NCI-H187 (cell line): ENCODE results near the gene CD163L1.
A peak's percentile ranks its signal among the peaks of the same experiment; 100 is the strongest.
"Not testable (repeated sequence)": the region's sequence is repeated elsewhere in the genome, so short reads cannot be mapped to it uniquely, and the experiment has no call there.

Source experiments
- DNase-seq, 2 experiments: peaks; one replicate each; lab custom pipeline; 2025; lab: John Stamatoyannopoulos, UW

The CD163L1 gene

DNA sequence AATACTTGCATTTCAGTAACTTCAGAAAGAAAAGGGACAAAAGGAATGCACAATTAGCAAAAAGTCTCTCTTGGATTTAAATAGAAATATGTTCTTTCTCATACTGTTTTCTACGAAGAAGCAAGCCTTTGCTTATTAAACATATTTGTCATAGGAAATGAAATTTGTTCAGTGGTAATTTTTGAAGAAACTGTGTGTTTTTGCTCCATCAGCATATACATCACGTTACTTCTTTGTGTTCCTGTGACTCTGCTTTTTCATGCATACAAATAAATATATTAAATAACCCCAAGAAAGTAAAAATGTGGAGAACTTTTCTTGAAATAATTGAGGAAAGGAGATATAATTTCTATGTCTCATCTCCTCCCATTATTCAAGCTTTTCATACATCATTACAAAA is 39.7 kb downstream of the CD163L1 start:
- DNase-seq, result no peak

DNA sequence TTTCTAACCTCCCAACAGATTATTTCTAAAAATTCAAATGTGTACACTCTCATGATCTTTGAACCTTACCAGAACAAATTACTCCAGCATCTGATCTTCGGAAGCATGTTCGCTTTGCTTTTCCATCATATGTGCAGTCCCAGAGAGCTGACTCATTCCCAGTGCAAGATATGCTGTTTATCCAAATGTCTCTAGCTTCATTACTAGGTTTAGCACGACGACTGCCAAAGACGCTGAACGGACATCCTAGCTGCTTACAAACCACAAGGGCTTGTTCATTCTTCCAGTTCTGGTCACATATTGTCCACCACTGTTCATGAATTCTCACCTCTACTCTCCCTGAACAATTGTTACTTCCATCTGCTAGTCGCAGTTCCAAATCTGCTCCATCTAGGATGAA is 40.5 kb downstream of the CD163L1 start:
- no peak for DNase-seq

DNA sequence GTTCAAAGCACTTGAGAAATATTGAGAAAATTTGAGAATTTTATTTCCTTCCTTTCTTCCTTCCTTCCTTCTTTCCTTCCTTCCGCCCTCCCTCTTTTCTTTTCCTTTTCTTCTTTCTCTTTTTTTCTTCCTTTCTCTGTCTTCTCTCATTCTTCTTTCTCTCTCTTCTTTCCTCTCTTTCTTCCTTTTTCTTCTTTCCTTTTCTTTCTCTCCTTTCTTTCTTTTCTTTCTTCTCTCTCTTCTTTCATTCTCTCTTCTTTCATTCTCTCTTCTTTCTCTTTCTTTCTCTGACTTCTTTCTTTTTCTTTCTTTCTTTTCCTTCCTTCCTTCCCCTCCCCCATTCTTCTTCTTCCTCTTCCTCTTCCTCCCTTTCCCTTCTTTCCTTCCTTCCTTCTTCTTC is 44.9 kb downstream of the CD163L1 start:
- no peak for DNase-seq

DNA sequence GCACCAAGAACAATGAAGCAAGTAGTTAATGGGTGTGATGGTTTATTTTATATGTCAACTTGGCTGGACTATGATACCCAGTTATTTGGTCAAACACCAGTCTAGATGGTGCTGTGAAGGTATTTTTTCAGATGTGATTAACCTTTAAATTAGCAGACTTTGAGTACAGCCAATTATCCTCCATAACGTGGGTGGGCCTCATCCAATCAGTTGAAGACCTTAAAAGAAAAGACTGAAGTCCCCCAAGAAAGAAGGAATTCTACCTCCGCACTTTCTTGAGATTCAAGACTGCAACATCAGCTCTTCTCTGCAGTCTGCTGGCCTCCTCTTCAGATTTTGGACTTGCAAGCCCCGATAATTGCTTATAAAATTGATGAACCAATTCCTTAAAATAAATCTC is 47.5 kb downstream of the CD163L1 start:
- no peak for DNase-seq

DNA sequence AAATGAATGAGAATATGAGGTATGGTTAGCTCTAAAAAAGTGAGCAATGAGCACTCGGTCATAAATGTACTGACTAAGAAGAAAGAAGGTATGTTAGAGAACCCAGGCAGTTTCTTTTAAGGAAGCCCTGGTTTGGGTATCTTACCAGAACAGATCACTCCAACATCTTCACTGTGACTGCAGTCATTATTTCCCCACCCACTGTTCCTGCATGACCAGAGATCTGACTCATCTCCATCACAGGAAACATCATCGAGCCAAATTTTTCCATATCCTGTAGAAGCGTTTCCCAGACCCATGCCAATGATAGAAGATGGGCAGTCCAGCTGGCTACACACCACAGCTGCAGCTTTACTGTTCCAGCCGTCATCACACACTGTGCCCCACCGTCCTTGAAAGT is 48.0 kb downstream of the CD163L1 start:
- DNase-seq, result no peak

DNA sequence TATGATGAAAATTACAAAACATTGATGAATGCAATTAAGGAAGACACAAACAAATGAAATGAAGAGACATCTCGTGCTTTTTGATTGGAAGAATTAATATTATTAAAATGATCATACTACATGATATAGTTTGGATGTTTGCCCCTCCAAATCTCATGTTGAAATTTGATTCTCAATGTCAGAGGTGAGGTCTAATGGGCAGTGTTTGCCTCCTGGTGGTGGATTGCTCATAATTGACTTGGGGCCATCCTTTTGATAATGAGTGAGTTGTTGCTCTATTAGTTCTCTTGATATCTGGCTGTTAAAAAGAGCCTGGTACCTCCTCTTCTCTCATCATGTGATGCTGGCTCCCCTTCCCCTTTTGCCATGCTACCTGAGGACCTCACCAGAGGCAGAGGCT is 56.7 kb downstream of the CD163L1 start:
- no peak for DNase-seq

DNA sequence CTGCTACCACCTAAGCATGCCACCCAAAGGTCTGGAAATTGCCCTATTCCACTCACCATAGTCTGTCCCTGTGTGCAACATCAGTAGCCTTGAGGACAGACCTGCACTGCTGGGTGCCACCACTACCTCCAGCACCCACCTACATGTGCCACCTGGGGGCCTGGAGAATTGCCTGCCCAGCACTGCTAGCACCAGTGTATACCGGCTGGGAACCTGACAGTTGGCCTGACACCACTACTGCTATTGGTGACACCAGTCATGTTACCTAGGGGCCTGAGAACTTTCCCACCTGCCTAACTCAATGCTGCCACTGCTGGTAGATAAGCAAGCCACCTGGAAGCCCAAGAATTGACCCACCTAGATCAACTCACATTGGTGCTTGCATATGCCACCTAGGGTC is 60.8 kb downstream of the CD163L1 start:
- DNase-seq, result no peak

DNA sequence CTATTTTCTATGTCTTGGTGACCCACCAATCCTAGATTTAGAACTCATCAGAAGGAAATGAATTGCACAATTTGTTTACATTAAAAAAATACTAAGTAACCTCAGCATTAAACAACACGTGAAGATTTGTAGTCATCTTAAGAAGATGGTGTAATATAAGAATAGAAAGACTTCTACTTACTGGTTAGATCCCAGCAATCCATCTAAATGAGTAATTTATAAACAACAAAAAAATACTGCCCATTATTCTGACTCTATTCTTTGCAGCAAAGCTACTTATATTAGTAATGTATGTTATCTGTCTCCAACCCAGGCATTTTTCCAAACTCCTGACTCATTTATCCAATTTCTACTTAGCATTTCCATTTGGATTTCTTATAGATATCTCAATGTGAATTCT is 67.8 kb downstream of the CD163L1 start:
- DNase-seq, result no peak

DNA sequence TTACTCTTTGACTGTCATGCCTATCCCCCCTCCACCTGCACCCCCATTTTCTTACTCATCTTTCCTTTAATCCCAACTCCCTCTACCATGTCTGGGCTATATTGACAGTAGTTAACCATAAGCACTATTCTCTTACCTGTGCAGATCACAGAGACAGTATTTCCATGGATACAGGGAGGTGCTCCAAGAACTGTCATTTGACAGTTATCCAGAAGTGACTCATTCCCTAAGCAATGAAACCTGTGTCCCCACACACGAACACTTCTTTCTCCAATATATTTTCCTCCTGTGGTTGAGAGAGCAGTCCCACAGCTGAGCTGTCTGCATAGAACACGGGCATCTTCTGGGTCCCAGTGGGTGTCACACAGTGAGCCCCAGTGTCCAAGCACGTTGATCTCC is 68.8 kb downstream of the CD163L1 start:
- no peak for DNase-seq

DNA sequence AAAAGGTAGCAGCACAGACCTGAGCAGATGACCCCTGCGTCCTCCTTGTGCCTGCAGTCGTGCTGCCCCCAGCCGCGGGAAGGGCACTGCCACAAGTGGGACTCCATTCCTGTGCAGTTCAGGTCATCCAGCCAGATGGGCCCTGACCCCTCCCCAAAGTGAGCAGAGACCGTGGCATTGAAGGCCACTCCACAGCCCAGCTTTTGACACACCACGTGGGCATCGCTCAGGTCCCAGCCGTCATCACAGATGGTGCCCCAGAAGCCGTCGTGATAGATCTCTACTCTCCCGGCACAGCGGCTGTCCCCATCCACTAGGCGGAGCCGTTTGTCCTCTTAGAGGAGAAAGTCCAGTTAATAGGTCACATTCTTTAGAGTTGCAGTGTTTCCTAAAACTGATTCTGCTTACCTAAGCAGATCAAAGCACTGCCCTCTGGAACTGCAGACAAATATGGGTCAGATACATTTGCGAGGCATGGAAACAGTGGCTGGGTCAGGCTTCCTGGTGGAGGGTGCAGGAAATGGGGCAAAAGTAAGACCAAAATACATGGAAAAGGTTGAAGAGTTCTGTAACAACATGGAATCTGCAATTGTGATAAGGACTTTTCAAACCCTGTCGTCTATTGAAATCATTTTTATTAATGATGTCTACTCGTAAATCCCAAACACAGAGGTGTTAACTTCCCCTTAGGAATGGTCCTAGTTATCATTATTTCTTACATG is 69.4 kb downstream of the CD163L1 start:
- DNase-seq, result peak in 1 of 2 experiments; percentile 2

DNA sequence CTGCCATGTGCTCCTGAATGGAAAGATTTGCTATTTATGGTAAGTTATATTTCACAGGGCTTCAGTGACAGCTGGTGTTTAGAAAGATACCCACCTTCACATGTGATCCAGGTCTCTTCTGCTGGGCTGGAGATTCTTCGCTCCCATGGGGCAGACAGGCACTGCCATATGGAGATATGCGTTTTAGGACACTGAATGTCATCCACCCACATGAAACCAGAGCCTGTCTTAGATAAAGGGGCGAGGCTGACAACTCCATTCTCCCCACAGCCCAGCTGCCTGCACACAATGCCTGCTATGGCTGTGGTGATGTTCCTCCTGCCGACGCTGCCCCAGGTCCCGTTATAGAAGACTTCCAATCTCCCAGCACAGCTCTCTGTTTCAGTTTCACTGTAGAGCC is 70.7 kb downstream of the CD163L1 start:
- DNase-seq, result no peak

DNA sequence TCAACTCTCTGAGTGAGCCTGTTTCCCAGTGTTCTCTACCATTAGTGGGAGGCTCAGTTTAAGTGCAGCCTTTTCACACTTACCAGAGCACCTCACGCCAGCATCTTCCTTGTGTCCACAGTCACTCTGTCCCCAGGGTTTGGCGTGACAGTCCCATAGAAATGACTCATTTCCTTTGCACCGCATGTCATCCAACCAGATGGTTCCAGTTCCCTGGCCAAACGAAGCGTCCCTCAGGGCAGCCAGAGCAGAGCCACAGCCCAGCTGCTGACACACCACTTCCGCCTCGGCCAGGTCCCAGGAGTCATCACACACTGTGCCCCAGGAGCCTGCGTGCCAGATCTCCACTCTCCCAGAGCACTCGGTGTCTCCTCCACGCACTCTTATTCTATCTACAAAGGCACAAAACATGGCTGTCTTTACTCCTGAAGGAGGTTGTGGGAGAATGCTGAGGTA is 74.7 kb downstream of the CD163L1 start:
- no peak for DNase-seq

DNA sequence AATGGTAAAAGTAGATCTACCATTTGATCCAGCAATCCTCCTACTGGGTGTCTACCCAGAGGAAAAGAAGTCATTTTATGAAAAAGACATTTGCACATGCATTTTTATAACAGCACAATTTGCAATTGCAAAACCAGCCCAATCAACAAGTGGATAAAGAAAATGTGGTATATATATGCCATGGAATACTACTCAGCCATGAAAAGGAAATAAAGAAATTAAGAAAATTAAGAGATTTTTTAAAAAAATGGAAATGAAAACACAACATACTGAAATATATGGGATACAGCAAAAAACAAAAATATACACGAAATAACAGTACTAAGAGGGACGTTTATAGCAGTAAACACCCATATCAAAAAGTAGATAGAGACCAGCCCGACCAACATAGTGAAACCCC is 81.2 kb downstream of the CD163L1 start:
- no peak for DNase-seq

DNA sequence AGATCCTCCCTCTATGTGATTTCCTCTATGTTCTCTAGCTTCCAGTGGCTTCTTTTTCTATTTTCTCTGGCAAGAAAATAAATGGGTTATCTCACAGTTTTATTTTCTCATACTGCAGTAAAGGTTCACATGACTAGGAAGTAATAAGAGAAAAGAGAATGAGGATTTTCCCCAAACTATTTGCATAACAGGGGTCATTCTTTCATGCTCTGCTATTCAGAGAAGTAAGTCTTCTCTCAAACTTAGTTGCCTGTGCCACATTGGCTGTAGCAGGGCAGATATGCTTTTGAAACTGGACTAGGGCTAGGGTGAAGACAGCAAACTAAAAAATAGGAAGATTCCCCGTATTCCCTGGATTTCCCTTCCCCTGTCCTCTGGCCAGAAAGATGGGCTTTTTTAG is 82.7 kb downstream of the CD163L1 start:
- no peak for DNase-seq

DNA sequence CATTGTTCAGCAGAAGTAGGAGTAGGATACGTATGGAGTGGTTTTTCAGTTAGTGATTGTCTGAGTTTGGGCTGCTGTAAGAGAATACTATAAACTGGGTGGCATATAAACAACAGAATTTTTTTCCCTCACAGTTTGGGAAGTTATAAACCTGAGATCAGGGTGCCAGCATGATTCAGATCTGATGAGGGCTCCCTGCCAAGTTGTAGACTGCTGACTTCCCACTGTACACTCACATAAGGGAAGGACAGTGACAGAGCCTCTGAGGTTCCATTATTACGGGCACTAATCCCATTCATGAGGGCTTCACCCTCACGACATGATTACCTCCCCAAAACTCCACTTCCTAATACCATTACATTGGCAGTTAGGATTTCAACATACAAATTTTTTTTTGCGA is 89.4 kb downstream of the CD163L1 start:
- DNase-seq, result no peak

DNA sequence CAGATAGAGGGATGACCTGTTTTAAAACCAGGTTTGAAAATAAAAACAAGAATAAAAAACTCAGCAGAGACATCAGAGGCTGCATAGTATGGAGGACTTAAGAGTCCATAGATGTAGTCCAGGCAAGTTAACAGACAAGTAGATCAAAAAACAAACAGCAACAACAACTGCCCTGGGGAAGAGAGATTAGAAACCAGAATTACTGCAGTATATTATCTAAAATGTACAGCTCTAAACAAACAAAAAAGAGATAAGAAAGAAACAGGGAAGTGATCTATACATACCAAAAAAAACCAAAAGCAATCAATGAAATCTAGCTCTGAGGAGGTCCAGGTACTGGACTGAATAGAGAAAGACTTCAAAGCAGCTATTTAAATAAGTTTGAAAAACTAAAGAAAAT is 91.3 kb downstream of the CD163L1 start:
- DNase-seq, result no peak

DNA sequence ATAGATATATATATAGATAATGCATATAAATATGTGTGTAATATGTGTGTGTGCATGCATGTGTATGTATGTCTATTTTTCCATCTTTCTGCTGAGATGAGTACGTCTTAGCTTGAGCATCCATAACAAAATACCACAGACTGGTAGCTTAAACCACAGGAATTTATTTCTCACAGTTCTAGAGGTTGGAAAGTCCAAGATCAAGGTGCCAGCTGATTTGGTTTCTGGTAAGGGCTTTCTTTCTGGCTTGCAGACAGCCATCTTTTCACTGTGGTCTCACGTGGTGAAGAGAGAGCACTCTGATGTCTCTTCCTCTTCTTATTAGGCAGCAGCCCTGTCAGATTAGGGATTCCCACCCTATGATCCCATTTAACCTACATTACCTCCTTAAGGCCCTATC is 92.8 kb downstream of the CD163L1 start:
- DNase-seq, result no peak

DNA sequence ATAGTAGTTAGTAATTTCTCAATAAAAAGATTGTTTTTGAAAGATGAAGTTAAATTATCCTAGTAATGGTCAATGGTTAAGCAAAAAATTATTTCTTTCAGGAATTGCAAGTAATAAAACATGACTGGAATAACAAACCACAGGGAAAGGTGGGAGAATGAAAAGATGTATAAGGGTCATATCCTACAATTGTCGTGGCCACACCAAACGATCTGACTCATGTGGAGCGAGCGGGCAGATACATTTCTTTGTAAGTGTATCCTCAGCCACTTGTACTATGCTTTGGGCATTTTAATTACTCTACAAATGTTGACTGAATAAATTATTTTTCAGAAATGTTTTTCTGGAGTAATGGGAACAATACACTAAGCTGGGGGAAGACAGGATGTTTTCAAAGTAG is 94.5 kb downstream of the CD163L1 start:
- DNase-seq, result no peak

DNA sequence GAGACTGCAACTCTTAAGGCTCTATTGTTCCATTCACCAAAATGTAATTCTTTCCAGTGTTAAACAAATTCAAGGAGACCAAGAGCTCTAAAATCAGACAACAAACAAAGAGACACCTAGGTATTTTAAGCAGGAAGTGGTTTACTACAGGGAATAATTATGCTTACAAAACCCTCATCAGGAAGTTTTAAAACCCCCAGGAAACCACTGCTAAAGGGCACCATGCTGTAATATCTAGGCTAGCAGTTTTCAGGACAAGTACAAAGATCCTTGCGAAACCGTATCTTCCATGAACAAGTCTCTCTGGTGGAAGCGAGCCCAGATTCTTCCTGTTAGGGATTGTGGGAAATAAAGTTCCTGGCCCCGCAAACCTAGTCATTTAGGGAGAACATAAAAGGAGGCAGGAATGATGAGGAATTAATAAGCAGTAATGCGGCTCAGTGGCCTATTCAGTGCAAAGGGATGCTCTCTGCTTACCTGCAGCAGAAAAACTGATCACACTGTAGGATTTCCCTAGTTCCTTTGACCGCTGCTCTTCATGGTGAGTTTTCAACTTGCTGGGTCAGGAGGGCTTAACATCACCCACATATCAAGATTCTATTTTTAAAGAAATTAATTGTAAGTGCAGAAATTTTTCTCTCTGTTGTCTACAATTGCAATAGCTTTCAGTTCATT is 97.3 kb downstream of the CD163L1 start:
- DNase-seq, result no peak

DNA sequence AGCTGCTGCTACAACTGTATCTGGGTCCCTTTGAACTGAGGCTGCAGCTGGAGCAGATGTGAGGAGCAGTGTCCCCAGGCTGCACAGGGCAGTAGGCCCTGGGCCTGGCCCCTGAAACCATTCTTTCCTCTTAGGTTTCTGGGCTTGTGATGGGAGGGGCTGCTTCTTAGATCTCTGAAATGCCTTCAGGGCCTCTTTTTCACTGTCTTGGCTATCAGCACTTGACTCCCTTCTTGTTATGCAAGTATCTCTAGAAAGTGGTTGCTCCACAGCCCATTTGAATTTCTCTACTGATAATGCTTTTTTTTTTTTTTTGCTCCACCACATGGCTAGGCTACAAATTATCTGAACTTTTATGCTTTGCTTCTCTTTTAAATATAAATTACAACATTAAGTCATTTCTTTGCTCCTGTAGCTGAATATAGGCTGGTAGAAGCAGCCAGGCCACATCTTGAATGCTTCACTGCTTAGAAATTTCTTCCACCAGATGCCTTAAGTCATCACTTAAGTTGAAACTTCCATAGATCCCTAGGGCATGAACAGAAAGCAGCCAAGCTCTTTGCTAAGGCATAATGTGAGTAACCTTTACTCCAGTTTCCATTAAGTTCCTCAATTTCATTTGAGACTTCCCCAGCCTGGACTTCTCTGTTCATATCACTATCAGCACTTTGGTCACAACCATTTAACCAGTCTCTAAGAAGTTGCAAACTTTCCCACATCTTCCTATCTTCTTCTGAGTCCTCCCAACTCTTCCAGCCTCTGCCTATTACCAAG is 98.9 kb downstream of the CD163L1 start:
- no peak for DNase-seq

DNA sequence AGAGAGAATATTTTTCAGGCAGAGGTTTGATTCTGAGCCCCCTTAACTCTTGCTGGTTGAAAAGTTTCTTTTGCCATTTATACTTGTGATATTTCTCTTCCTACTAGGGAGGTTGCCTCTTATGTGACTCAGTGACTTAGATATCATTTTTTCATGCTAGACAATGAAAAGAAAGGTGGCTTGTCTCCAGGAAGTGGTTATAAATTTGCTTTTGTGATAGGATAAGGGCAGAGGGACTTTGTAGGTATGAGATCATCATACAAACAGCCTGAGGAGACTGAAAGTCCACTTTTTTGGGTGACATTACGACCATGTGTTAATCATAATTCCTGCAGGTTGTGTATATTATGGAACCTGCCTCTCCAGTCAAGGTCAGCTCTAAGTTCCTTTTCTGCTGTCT is 104.3 kb downstream of the CD163L1 start:
- DNase-seq, result no peak

DNA sequence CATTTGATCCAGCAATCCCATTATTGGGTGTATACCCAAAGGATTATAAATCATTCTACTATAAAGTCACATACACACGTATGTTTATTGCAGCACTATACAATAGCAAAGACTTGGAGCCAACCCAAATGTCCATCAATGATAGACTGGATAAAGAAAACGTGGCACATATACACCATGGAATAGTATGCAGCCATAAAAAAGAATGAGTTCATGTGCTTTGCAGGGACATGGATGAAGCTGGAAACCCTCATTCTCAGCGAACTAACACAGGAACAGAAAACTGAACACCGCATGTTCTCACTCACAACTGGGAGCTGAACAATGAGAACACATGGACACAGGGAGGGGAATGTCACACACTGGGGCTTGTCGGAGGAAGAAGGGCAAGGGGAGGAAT is 106.2 kb downstream of the CD163L1 start:
- DNase-seq, result not testable (repeated sequence)

DNA sequence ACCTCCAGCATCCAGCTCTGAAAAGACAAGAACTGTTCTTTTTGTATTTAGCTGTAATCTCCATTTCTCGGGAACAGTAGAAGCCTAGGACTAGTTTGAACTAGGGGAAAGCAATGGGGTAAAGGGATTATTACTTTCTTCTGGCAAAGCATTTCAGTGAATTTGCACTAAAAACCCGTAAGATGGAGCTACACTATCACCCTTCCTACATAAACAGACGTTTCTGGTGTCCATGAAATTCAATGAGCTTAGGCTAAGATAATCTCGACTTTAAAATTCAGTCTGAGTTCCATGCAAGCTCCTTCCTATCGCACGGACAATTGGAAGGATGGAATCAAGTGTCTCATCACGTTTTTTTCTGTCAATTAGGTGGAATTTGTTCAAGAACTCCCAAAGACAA is 116.0 kb downstream of the CD163L1 start:
- DNase-seq, result no peak
